NCI-H2196 (cell line): Measurements from ENCODE around the gene UBASH3B.
A peak's percentile ranks its signal among the peaks of the same experiment; 100 is the strongest.
"Not testable (repeated sequence)": the region's sequence is repeated elsewhere in the genome, so short reads cannot be mapped to it uniquely, and the experiment has no call there.

Experiments
- DNase-seq: peaks from one replicate; lab custom pipeline; 2025; ENCODE audit not compliant: unreplicated experiment; lab: John Stamatoyannopoulos, UW

Gene UBASH3B

GRCh38 chr11:122808478-122808869 lies 153.0 kb downstream of the UBASH3B start:
- no peak for DNase-seq

DNA sequence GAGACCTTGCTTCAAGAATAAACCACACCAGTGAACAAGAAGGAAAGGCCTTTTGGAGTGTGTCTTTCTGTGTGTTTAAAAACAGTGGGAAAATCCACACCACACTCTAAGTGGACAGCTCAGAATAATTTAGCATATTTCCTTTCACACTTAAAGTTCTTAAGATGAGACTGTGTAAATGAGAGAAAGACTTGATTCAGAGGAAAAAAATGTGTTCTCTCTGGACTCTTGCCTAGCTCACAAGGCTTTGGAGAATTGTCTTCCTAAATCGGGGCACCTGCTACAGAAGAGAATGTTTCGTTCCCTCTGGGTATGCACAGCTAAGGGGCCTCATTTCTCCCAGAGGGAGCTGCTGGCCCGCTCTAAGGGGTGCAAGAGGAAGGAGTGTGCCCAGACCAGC lies 154.3 kb downstream of the UBASH3B start:
- no peak for DNase-seq

GRCh38 chr11:122811721-122812120 lies 156.2 kb downstream of the UBASH3B start:
- no peak for DNase-seq

DNA sequence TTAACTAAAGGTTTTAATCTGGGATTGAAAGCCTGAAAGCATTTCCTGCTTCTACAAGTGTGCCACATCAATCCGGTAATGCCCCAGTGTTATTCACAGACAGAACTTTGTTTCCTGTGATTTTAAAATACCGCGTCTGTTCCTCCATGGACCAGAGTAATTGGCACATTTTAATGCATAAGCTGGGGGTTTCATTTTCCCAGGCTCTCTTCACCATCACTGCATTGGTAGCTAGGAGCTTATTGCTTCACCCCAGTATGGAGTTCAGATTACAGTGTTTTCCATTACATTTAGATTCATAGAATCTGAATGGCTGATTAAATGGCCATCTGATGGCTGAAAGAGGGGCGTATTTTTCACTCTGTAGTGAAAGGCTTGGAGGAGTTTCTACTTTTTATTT lies 157.1 kb downstream of the UBASH3B start:
- DNase-seq, result no peak

DNA sequence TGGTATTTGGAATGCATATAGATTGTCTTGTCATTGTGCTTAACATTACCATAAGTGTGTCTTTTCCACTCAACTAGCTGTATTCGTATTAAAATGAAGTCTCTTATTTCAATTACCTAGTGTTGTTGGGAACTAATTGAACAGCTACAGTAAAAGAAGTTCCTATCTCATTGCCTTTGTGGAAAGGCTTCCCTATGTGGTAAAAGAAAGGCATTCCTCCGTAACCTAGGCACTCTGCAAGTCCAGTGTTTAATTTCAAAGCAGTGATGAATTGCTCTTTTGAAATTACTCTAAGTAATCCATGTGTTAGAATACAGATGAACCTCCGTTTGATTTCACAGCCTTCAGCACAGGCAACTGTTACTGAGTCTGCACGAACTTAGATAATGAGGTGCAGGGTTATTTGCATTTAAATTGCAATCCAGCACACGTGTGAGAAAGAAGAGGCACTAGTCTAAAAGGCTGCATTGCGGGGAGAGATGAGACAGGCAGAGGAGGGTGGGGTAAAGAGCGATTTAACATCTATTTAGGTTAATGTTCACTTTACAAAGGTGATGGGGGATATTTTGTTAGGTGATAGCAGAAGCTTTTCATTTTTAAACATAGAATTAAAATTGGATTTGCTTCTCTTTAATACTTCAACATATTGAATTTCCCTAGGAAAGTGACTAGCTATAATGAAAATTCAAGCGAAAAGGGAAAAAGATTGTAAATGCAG lies 157.8 kb downstream of the UBASH3B start:
- no peak for DNase-seq

DNA sequence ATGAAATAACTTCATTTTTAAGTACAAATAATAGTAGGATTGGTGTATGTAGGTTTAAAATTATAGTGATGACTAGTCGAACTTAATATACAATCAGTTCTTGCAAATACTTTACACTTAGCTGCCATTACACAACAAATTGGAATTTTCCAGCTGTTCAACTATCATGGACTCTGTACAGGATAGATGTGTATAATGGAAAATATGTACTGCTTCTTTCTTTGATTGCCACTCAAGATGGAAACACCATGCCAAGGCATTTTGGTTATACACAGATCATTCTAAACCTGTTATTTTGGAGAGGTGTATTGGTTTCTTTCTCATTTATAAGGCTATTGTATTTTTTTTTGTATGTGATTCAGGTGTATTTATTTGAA lies 158.4 kb downstream of the UBASH3B start:
- DNase-seq, result no peak

GRCh38 chr11:122814401-122814800 lies 158.9 kb downstream of the UBASH3B start:
- no peak for DNase-seq

GRCh38 chr11:122815900-122816299 lies 160.4 kb downstream of the UBASH3B start:
- DNase-seq, result no peak

DNA sequence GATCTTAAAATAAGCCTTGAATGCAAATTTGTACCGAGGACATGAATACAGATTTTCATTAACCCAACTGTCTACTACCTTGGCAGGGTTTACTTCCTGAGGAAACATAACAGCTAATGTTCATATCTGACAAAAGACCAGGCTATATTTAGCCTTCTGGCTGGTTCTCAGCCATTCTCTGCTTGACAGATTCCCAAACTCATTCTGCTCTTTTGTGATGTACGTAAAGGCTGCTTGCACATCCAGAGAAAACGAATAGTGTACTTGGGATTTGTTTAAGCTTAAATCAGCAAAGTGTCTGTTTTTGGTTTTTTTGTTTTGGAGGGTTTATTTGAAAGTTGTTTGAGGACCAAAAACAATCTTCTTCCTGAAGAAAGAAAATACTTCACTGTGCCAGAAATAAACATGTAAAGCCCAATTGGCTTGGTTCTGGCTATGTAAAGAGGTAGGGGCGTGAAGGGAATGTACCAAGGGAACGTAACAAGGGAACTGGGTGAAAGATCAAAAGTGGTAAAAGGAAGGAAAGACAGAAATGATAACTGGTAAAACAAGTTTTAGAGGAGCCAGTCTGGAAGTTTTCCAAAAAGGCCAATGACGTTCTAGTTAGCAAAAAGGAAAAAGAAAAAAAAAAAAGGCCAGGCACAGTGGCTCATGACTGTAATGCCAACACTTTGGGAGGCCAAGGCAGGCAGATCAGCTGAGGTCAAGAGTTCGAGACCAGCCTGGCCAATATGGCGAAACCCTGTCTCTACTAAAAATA lies 161.4 kb downstream of the UBASH3B start:
- DNase-seq, result peak; percentile 28

- DNase-seq, result no peak
Measured at GRCh38 chr11:122820158-122820557, 164.6 kb downstream of the UBASH3B start.

DNA sequence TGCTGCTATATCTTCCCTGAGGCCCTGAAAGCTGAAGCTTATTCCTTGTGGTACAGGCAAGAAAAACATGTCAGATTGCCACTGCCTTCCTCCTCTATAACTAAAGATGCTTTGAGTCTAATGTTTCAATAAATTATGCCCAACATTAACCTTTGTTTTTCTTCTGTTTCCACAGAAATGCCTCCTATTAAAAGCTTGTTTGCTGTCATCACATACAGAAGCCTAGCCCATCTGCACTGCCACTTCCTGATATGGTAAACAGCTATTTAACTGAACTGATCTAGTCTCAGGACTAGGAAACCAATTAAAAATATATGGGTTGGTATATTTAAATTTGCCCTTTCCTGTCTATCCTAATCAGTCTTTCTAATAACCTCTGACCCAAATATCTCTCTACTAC lies 165.6 kb downstream of the UBASH3B start:
- no peak for DNase-seq

- no peak for DNase-seq
Measured at GRCh38 chr11:122822241-122822640, 166.7 kb downstream of the UBASH3B start.

GRCh38 chr11:122823564-122823963 lies 168.0 kb downstream of the UBASH3B start:
- no peak for DNase-seq

GRCh38 chr11:122829371-122829770 lies 173.8 kb downstream of the UBASH3B start:
- not testable (repeated sequence) for DNase-seq

DNA sequence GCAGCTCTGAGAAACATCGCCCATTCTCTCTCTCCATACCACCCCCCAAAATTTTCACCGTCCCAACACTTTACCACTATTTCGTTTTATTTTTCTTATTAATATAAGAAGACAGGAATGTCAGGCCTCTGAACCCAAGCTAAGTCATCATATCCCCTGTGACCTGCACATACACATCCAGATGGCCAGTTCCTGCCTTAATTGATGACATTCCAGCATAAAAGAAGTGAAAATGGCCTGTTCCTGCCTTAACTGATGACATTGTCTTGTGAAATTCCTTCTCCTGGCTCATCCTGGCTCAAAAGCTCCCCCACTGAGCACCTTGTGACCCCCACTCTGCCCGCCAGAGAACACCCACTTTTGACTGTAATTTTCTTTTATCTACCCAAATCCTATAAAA lies 176.8 kb downstream of the UBASH3B start:
- DNase-seq, result not testable (repeated sequence)

DNA sequence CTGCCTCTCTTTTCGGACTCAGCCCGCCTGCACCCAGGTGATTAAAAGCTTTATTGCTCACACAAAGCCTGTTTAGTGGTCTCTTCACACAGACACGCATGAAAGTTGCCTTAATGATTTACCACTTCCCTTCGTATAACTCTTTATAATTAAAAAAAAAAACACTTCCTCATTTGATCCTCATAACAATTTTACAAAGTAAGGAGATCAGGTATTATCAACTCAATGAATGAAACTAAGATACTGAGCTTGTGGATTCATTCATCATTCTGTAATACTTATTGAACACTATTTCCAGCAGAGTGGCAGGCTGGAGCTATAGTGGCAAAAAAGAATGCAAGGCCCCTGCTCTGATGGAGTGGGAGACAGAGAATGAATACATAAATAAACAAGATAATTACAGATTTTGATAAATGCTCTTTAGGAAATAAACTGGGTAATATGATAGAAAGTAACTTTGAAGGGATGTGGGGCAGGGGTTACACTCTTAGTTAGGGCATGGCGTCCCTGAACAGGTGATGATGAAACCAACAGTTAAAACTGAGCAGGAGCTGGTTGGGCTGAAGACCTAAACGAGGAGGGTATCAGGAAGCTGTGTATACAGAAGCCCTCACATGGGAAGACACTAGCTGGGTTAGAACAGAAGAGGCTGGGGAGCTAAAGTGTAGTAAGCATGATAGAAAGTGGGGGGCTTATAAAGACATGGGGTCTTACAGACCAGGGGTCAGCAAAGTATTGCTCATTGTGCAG lies 177.4 kb downstream of the UBASH3B start:
- no peak for DNase-seq

DNA sequence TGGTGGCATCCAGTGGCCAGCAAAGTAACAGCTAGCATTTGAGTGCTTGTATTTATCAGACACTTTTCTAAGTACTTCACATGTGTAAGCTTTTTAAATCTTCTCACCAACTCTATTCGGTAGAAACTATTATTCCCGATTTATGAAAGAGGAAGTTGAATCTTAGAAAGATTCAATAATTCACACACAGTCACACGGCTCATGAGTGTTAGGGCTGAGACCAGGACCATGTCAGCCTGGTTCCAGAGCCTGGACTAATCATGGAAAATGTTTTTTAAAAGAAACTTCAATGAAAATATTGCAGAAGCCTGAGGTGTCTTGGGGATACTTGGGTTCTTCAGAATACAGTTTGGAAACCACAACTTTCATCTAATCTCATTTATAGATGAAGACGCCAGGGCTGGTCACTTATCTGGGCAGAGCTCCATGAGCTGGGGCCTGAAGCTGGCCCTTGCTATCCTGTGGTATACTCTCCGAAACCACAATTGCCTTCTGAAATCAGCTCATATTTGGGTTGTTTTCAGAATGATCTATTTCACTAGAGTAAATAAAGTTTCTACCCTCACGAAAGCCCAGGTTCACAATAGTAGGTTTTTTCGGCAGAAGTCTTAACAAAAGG lies 178.4 kb downstream of the UBASH3B start:
- no peak for DNase-seq

- DNase-seq, result no peak
Measured at GRCh38 chr11:122836916-122837315, 181.4 kb downstream of the UBASH3B start.

- DNase-seq, result no peak
Measured at GRCh38 chr11:122837528-122838346, 182.2 kb downstream of the UBASH3B start.

DNA sequence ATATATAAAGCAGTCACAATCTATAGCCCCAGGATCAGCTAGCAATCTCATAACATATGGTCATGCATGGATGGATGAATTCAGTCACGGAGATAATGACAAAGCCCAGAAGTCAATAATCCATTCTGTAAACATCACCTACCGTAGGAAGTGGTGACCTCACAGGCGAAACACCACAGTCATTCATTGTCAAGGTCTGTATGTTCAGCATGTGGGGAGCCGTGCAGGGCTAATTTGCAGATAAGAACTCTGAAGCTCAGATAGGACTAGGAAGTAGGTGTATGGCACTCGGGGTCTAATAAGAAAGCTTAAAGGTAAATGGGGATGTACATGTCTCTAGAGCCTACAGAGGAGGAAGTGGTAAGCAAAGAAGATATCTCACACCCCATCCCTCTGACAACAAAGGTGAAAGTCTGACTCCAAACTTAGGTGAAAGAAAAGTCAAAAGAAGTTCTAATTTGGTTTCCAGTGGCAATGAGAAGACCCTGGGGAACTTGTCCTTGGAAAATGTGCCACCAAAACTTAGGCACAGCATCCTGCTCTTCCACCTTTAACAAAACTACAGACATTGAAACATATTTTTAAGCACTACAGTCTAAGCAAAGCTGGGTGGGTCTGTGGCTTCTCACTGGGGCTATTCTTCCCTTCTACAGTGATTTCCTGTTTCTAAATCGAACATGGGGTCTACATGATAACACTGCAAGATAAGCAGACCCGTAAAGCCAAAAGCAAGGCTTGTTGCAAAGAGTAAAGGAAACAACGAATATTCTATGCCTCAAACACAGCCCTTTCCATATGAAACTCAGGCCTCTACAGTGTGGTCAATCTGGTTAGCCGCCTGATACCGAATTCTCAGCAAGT lies 188.0 kb downstream of the UBASH3B start:
- no peak for DNase-seq
